T-helper 2 cell treated with Interferon-gamma antibody and Interleukin-4, amounts not matched to agents 5 μg/mL and 100 μg/mL, for 36 hours (primary cell): Measurements from ENCODE around the gene NNAT.
"Not testable (repeated sequence)": the region's sequence is repeated elsewhere in the genome, so short reads cannot be mapped to it uniquely, and the experiment has no call there.

Source experiments
- DNase-seq: peaks from one replicate; pipeline ENCODE4 v3.0.0; 2021; ENCODE audit warnings: low spot score
- H3K27ac Mint-ChIP-seq: one replicate; pipeline ENCODE4 v1.8.0; 2021; ENCODE audit warnings: mild to moderate bottlenecking, mixed read lengths
- H3K27me3 Mint-ChIP-seq: one replicate; pipeline ENCODE4 v1.8.0; 2021; ENCODE audit warnings: low read depth, mixed read lengths
- H3K36me3 Mint-ChIP-seq: one replicate; pipeline ENCODE4 v1.8.0; 2021; ENCODE audit warnings: low read depth, mixed read lengths
- H3K4me1 Mint-ChIP-seq: one replicate; pipeline ENCODE4 v1.8.0; 2021; ENCODE audit warnings: low read depth, mixed read lengths
- H3K4me3 Mint-ChIP-seq: one replicate; pipeline ENCODE4 v1.8.0; 2022; ENCODE audit warnings: mild to moderate bottlenecking, moderate library complexity, mixed read lengths
- H3K9me3 Mint-ChIP-seq: one replicate; pipeline ENCODE4 v1.8.0; 2021; ENCODE audit warnings: mixed read lengths

Gene NNAT

GRCh38 chr20:37533154-37533715 is 12.2 kb downstream of the NNAT start:
- Mint-ChIP-seq H3K4me1 (peaks cover 9% of the 10 kb centered on the region), H3K27me3 (peaks cover 7% of the 10 kb centered on the region), H3K4me3 (no peak overlapping the region), H3K9me3 (no peaks in the 10 kb centered on the region), H3K36me3 (no peaks in the 10 kb centered on the region), H3K27ac (no peak overlapping the region)
- no peak for DNase-seq

GRCh38 chr20:37534401-37535157 is 13.5 kb downstream of the NNAT start:
- Mint-ChIP-seq H3K4me3 (no peak overlapping the region), H3K36me3 (no peaks in the 10 kb centered on the region), H3K9me3 (no peaks in the 10 kb centered on the region), H3K27ac (no peak overlapping the region), H3K27me3 (peaks cover 10% of the 10 kb centered on the region), H3K4me1 (peaks cover 4% of the 10 kb centered on the region)
- peak; percentile 33 for DNase-seq

GRCh38 chr20:37535443-37536132 is 14.5 kb downstream of the NNAT start:
- Mint-ChIP-seq H3K27me3 (peaks cover 10% of the 10 kb centered on the region), H3K27ac (no peak overlapping the region), H3K4me1 (peaks cover 4% of the 10 kb centered on the region), H3K4me3 (no peak overlapping the region), H3K9me3 (no peaks in the 10 kb centered on the region), H3K36me3 (no peaks in the 10 kb centered on the region)
- no peak for DNase-seq

GRCh38 chr20:37537505-37537904 is 16.5 kb downstream of the NNAT start:
- no peak overlapping the region for H3K4me3 Mint-ChIP-seq
- H3K27ac Mint-ChIP-seq, result no peak overlapping the region
- peaks cover 4% of the 10 kb centered on the region for H3K4me1 Mint-ChIP-seq
- no peaks in the 10 kb centered on the region for H3K9me3 Mint-ChIP-seq
- no peak for DNase-seq
- H3K36me3 Mint-ChIP-seq, result no peaks in the 10 kb centered on the region
- H3K27me3 Mint-ChIP-seq, result peaks cover 12% of the 10 kb centered on the region

GRCh38 chr20:37538003-37538402 is 17.0 kb downstream of the NNAT start:
- DNase-seq, result no peak
- Mint-ChIP-seq H3K4me1 (peaks cover 4% of the 10 kb centered on the region), H3K36me3 (no peaks in the 10 kb centered on the region), H3K9me3 (no peaks in the 10 kb centered on the region), H3K27ac (no peak overlapping the region), H3K4me3 (no peak overlapping the region), H3K27me3 (peaks cover 12% of the 10 kb centered on the region)

- Mint-ChIP-seq H3K4me1 (peaks cover 4% of the 10 kb centered on the region), H3K4me3 (no peak overlapping the region), H3K27ac (no peak overlapping the region), H3K27me3 (peaks cover 12% of the 10 kb centered on the region), H3K9me3 (no peaks in the 10 kb centered on the region), H3K36me3 (no peaks in the 10 kb centered on the region)
- no peak for DNase-seq
Measured at GRCh38 chr20:37539424-37539823, 18.4 kb downstream of the NNAT start.

- H3K4me1 Mint-ChIP-seq, result no peaks in the 10 kb centered on the region
- H3K36me3 Mint-ChIP-seq, result no peaks in the 10 kb centered on the region
- no peak overlapping the region for H3K27ac Mint-ChIP-seq
- no peak for DNase-seq
- no peak overlapping the region for H3K4me3 Mint-ChIP-seq
- peaks cover 12% of the 10 kb centered on the region for H3K27me3 Mint-ChIP-seq
- no peaks in the 10 kb centered on the region for H3K9me3 Mint-ChIP-seq
Measured at GRCh38 chr20:37540001-37540400, 19.0 kb downstream of the NNAT start.

GRCh38 chr20:37540838-37541237 is 19.8 kb downstream of the NNAT start:
- DNase-seq, H3K27ac Mint-ChIP-seq, H3K36me3 Mint-ChIP-seq, H3K9me3 Mint-ChIP-seq, H3K4me1 Mint-ChIP-seq, H3K4me3 Mint-ChIP-seq: not testable (repeated sequence)
- H3K27me3 Mint-ChIP-seq, result peaks cover 12% of the 10 kb centered on the region

GRCh38 chr20:37541326-37541725 is 20.3 kb downstream of the NNAT start:
- H3K36me3 Mint-ChIP-seq, result no peaks in the 10 kb centered on the region

GRCh38 chr20:37542281-37542680 is 21.2 kb downstream of the NNAT start:
- Mint-ChIP-seq H3K27me3 (peaks cover 8% of the 10 kb centered on the region), H3K36me3 (no peaks in the 10 kb centered on the region), H3K4me3 (no peak overlapping the region), H3K9me3 (no peaks in the 10 kb centered on the region), H3K4me1 (no peaks in the 10 kb centered on the region), H3K27ac (no peak overlapping the region)
- no peak for DNase-seq

More at GRCh38 chr20:37541326-37541725, 20.3 kb downstream of the NNAT start:
- no peak for DNase-seq
- Mint-ChIP-seq H3K27me3 (peaks cover 12% of the 10 kb centered on the region), H3K9me3 (no peaks in the 10 kb centered on the region), H3K4me1 (no peaks in the 10 kb centered on the region), H3K27ac (no peak overlapping the region), H3K4me3 (no peak overlapping the region)

GRCh38 chr20:37543828-37544227 is 22.8 kb downstream of the NNAT start:
- Mint-ChIP-seq H3K27ac (no peak overlapping the region), H3K27me3 (peaks cover 2% of the 10 kb centered on the region), H3K36me3 (no peaks in the 10 kb centered on the region), H3K4me1 (no peaks in the 10 kb centered on the region), H3K9me3 (no peaks in the 10 kb centered on the region), H3K4me3 (no peak overlapping the region)
- DNase-seq, result no peak

- peaks cover 2% of the 10 kb centered on the region for H3K27me3 Mint-ChIP-seq
- no peaks in the 10 kb centered on the region for H3K36me3 Mint-ChIP-seq
- no peak overlapping the region for H3K27ac Mint-ChIP-seq
- H3K4me3 Mint-ChIP-seq, result no peak overlapping the region
- no peak for DNase-seq
- H3K4me1 Mint-ChIP-seq, result no peaks in the 10 kb centered on the region
- no peaks in the 10 kb centered on the region for H3K9me3 Mint-ChIP-seq
Measured at GRCh38 chr20:37544386-37544785, 23.3 kb downstream of the NNAT start.

GRCh38 chr20:37545516-37545915 is 24.5 kb downstream of the NNAT start:
- no peaks in the 10 kb centered on the region for H3K36me3 Mint-ChIP-seq
- H3K9me3 Mint-ChIP-seq, result no peaks in the 10 kb centered on the region
- H3K4me3 Mint-ChIP-seq, result no peak overlapping the region
- no peak for DNase-seq
- no peaks in the 10 kb centered on the region for H3K4me1 Mint-ChIP-seq
- H3K27ac Mint-ChIP-seq, result no peak overlapping the region
- peaks cover 2% of the 10 kb centered on the region for H3K27me3 Mint-ChIP-seq

GRCh38 chr20:37547912-37548311 is 26.9 kb downstream of the NNAT start:
- no peak overlapping the region for H3K27ac Mint-ChIP-seq
- no peaks in the 10 kb centered on the region for H3K36me3 Mint-ChIP-seq
- H3K27me3 Mint-ChIP-seq, result peaks cover 7% of the 10 kb centered on the region
- no peaks in the 10 kb centered on the region for H3K9me3 Mint-ChIP-seq
- no peak for DNase-seq
- no peak overlapping the region for H3K4me3 Mint-ChIP-seq
- H3K4me1 Mint-ChIP-seq, result no peaks in the 10 kb centered on the region
